NCI-H524 (cell line): ENCODE measurements around the gene TRIP10.
"Not testable (repeated sequence)": the region's sequence is repeated elsewhere in the genome, so short reads cannot be mapped to it uniquely, and the experiment has no call there.

ENCODE experiments used
- DNase-seq, 2 experiments: peaks; one replicate each; lab custom pipeline; 2025; lab: John Stamatoyannopoulos, UW

TRIP10 gene

GRCh38 chr19:6739390-6739882 lies at the start of gene TRIP10:
Gene TRIP10, plus strand, starts transcription at chr19:6739680. Its CDS starts 82 bp downstream, at chr19:6739762.
- DNase-seq: peak; percentile 77 to 86

GRCh38 chr19:6690160-6690885 lies 49.2 kb upstream of the TRIP10 start:
- no peak for DNase-seq

GRCh38 chr19:6691342-6691741 lies 48.1 kb upstream of the TRIP10 start:
- DNase-seq: no peak

- DNase-seq: no peak
Observed at GRCh38 chr19:6692027-6692426, 47.5 kb upstream of the TRIP10 start.

GRCh38 chr19:6693056-6693471 lies 46.4 kb upstream of the TRIP10 start:
- no peak for DNase-seq

GRCh38 chr19:6693681-6694080 lies 45.8 kb upstream of the TRIP10 start:
- DNase-seq: no peak

- DNase-seq: no peak
Observed at GRCh38 chr19:6694147-6694815, 45.2 kb upstream of the TRIP10 start.

- no peak for DNase-seq
Observed at GRCh38 chr19:6696239-6696820, 43.1 kb upstream of the TRIP10 start.

GRCh38 chr19:6697291-6697690 lies 42.2 kb upstream of the TRIP10 start:
- DNase-seq: no peak

GRCh38 chr19:6699935-6700334 lies 39.5 kb upstream of the TRIP10 start:
- no peak for DNase-seq

GRCh38 chr19:6700586-6701316 lies 38.7 kb upstream of the TRIP10 start:
- DNase-seq: no peak

- no peak for DNase-seq
Observed at GRCh38 chr19:6705931-6706632, 33.4 kb upstream of the TRIP10 start.

- no peak for DNase-seq
Observed at GRCh38 chr19:6706633-6706958, 32.9 kb upstream of the TRIP10 start.

GRCh38 chr19:6707011-6707657 lies 32.3 kb upstream of the TRIP10 start:
- no peak for DNase-seq

GRCh38 chr19:6707658-6708018 lies 31.8 kb upstream of the TRIP10 start:
- no peak for DNase-seq

- DNase-seq: no peak
Observed at GRCh38 chr19:6708346-6708745, 31.1 kb upstream of the TRIP10 start.

- not testable (repeated sequence) for DNase-seq
Observed at GRCh38 chr19:6708913-6709312, 30.6 kb upstream of the TRIP10 start.

GRCh38 chr19:6709549-6709948 lies 29.9 kb upstream of the TRIP10 start:
- DNase-seq: no peak

GRCh38 chr19:6710273-6711077 lies 29.0 kb upstream of the TRIP10 start:
- no peak for DNase-seq

- no peak for DNase-seq
Observed at GRCh38 chr19:6711078-6711361, 28.5 kb upstream of the TRIP10 start.

GRCh38 chr19:6711605-6712004 lies 27.9 kb upstream of the TRIP10 start:
- DNase-seq: no peak
